ENCODE results near the gene CDK2.
A peak's percentile ranks its signal among the peaks of the same experiment; 100 is the strongest.
"Not testable (repeated sequence)": the region's sequence is repeated elsewhere in the genome, so short reads cannot be mapped to it uniquely, and the experiment has no call there.

CDK2 gene

DNA sequence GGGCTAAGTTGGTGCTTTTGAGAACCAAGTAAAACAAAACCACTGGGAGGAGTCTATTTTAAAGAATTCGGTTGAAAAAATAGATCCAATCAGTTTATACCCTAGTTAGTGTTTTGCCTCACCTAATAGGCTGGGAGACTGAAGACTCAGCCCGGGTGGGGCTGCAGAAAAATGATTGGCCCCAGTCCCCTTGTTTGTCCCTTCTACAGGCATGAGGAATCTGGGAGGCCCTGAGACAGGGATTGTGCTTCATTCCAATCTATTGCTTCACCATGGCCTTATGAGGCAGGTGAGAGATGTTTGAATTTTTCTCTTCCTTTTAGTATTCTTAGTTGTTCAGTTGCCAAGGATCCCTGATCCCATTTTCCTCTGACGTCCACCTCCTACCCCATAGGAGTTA is 5.4 kb downstream of the CDK2 start:
- Histone ChIP-seq H3K4me3 (ENCODE audit: low read length) (no peak overlapping the region), H3K4me1 (ENCODE audit: control insufficient read depth, low read depth, low read length) (peaks cover 8% of the 10 kb centered on the region), H3K9ac (ENCODE audit: low read length) (no peak overlapping the region)

DNA sequence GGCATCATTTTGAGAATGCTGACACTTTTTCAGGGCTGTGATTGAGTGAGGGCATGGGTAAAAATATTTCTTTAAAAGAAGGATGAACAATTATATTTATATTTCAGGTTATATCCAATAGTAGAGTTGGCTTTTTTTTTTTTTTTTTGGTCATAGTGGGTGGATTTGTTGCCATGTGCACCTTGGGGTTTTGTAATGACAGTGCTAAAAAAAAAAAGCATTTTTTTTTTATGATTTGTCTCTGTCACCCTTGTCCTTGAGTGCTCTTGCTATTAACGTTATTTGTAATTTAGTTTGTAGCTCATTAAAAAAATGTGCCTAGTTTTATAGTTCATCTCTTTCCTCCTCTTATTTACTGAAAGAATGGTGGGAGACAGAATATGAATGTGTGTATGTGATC is 5.8 kb downstream of the CDK2 start:
- Histone ChIP-seq H3K9me3 (ENCODE audit: control insufficient read depth, low read depth, low read length) (no peaks in the 10 kb centered on the region), H3K27me3 (ENCODE audit: control insufficient read depth, insufficient read depth, low read length) (no peaks in the 10 kb centered on the region), H3K4me1 (ENCODE audit: control insufficient read depth, low read depth, low read length) (peaks cover 8% of the 10 kb centered on the region), H3K27ac (ENCODE audit: low read length) (no peak overlapping the region), H3K36me3 (ENCODE audit: control insufficient read depth, low read depth, low read length) (peaks cover 28% of the 10 kb centered on the region), H3K9ac (ENCODE audit: low read length) (peak overlapping the region; percentile 21), H3K4me3 (ENCODE audit: low read length) (peak overlapping the region; percentile 59)

More for the DNA sequence above, 5.4 kb downstream of the CDK2 start:
- H3K27me3 ChIP-seq (ENCODE audit: control insufficient read depth, insufficient read depth, low read length) = no peaks in the 10 kb centered on the region
- H3K36me3 ChIP-seq (ENCODE audit: control insufficient read depth, low read depth, low read length) = peaks cover 28% of the 10 kb centered on the region
- no peak overlapping the region for H3K27ac ChIP-seq (ENCODE audit: low read length)
- H3K9me3 ChIP-seq (ENCODE audit: control insufficient read depth, low read depth, low read length) = no peaks in the 10 kb centered on the region

DNA sequence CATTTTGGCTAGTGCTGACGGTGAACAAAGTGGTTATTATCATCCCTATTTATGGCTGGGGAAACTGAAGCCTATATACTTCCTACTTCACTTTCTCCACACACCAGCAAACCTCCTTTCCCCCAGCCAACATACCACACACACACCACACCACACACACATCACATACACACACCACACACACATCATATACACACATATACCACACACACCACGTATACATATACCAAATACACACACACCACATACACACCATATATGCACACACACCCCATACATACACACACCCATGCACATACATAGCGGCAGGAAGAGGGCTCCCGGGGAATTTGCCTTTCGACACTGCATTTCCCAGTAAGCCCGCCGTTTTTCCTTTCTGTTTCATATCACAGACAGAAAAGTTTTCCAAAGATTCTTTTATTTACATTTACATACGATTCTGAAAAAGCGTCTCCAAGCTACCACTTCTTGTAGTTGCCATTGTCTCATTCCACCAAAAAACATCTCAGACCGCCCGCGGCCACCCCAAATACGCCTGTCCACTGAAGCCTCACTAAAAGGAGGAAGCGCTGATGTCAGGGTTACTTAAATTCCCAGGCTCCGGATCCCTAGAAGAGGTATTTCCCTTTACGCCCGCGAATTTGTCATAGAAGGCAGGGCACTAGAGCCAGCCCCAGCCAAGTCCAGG is 6.4 kb downstream of the CDK2 start:
- Histone ChIP-seq H3K9ac (ENCODE audit: low read length) (peak overlapping the region; percentile 21), H3K4me1 (ENCODE audit: control insufficient read depth, low read depth, low read length) (peaks cover 5% of the 10 kb centered on the region), H3K4me3 (ENCODE audit: low read length) (peak overlapping the region; percentile 59), H3K27me3 (ENCODE audit: control insufficient read depth, insufficient read depth, low read length) (no peaks in the 10 kb centered on the region), H3K9me3 (ENCODE audit: control insufficient read depth, low read depth, low read length) (no peaks in the 10 kb centered on the region), H3K27ac (ENCODE audit: low read length) (no peak overlapping the region), H3K36me3 (ENCODE audit: control insufficient read depth, low read depth, low read length) (peaks cover 27% of the 10 kb centered on the region)

DNA sequence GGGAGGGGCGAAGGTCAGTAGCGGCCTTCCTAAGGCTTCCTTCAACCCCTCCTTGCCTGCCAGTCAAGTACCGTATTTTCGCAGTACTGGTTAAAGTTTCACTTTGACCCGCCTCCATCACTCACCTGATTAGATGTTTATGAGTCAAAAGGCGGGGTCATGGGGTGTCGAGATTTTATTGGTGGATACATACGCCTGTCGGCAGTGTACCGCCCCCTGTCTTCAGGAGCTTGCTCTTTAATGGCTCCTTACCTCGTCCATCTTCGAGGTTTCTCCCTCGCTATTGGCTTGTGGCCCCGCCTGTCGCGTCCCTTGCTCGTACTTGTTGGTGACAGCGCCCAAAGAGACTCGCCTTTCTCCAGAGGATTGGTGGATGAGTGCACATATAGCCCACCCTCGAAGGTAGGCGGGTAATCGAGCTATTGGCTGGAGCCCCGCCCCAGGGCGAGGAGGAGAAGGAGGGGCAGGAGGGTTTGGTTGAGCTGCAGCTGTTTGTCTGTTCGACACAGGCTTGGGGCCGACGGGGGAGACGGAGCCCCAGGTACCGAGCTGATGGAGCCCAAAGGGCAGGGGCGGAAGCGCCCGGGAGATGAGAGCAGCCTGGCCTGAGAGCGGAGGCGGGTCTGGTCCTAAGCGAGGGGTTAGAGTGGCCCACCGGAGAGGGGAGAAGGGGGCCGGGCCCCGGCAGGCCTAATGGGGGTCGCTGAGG is 7.1 kb downstream of the CDK2 start, which contains the start of gene RAB5B:
RAB5B (plus strand) TSS at position 480 of the 709 bp plus-strand sequence. CDS start 12,883 bp downstream, outside the sequence.
- H3K4me3 ChIP-seq (ENCODE audit: low read length) = peak within 1 kb of the TSS; percentile 91
- no peaks in the 10 kb centered on the region for H3K9me3 ChIP-seq (ENCODE audit: control insufficient read depth, low read depth, low read length)
- H3K9ac ChIP-seq (ENCODE audit: low read length) = peak within 1 kb of the TSS; percentile 80
- no peaks in the 10 kb centered on the region for H3K27me3 ChIP-seq (ENCODE audit: control insufficient read depth, insufficient read depth, low read length)
- peaks cover 20% of the 10 kb centered on the region for H3K36me3 ChIP-seq (ENCODE audit: control insufficient read depth, low read depth, low read length)
- H3K4me1 ChIP-seq (ENCODE audit: control insufficient read depth, low read depth, low read length) = peaks cover 5% of the 10 kb centered on the region
- peak within 1 kb of the TSS; percentile 10 for H3K27ac ChIP-seq (ENCODE audit: low read length)

DNA sequence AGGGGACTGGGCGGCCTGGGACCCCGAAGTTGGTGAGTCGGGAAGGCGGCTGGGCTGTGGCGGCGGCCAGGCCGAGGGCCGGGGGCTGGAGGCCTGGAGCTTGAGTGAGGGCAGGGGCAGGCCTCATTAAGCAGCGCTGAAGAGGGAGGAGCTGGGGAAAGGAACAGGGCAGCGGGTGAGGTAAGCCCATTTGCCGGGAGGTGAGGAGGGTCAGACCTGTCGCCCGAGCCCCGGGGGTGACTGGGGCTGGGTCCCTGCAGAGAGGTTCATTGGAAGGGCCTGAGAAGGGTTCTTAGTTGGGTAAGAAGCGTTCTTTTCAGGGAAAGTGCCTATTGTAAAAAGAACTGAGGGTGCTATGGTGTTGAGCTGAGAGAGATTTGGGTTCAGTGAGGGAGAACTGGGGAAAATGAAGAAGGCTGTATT is 7.7 kb downstream of the CDK2 start:
- Histone ChIP-seq H3K27ac (ENCODE audit: low read length) (peak overlapping the region; percentile 10), H3K4me3 (ENCODE audit: low read length) (peak overlapping the region; percentile 91), H3K27me3 (ENCODE audit: control insufficient read depth, insufficient read depth, low read length) (no peaks in the 10 kb centered on the region), H3K4me1 (ENCODE audit: control insufficient read depth, low read depth, low read length) (peaks cover 5% of the 10 kb centered on the region), H3K36me3 (ENCODE audit: control insufficient read depth, low read depth, low read length) (peaks cover 19% of the 10 kb centered on the region), H3K9me3 (ENCODE audit: control insufficient read depth, low read depth, low read length) (no peaks in the 10 kb centered on the region), H3K9ac (ENCODE audit: low read length) (peak overlapping the region; percentile 80)

DNA sequence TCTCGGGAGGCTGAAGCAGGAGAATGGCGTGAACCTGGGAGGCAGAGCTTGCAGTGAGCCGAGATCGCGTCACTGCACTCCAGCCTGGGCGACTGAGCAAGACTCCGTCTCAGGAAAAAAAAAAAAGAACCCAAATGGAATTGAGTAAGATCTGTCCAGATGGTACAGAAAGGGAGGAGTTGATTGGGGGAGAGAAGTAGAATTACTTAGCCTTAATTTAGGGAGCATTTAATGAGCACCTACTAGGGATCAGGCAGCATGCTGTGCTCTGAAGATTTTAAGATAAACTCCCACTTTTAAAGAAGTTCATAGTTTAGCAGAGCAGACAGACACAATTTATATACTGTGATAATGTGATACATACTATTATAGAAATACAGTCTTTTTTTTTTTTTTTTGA is 11.8 kb downstream of the CDK2 start:
- no peaks in the 10 kb centered on the region for H3K9me3 ChIP-seq (ENCODE audit: control insufficient read depth, low read depth, low read length)
- peaks cover 12% of the 10 kb centered on the region for H3K36me3 ChIP-seq (ENCODE audit: control insufficient read depth, low read depth, low read length)
- H3K9ac ChIP-seq (ENCODE audit: low read length) = no peak overlapping the region
- no peak overlapping the region for H3K4me3 ChIP-seq (ENCODE audit: low read length)
- no peak overlapping the region for H3K27ac ChIP-seq (ENCODE audit: low read length)
- no peaks in the 10 kb centered on the region for H3K27me3 ChIP-seq (ENCODE audit: control insufficient read depth, insufficient read depth, low read length)
- H3K4me1 ChIP-seq (ENCODE audit: control insufficient read depth, low read depth, low read length) = no peaks in the 10 kb centered on the region

DNA sequence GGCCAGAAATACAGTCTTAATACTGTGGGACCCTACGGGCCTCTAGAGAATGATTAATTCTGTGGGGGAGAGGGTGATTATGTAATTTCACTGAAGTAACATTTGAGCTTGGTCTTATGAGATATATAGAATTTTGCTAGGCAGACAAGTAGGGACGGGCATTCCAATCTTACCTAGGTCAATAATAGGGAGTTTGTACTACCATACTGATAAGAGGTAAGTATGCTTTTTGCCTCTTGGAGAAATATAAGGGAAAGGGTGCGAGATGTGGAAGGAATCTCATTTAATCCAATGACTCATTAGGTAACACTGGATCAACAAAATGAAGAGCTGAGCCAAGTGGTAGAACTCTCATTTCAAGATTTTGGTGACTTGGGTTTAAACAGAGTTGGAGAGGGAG is 12.4 kb downstream of the CDK2 start:
- Histone ChIP-seq H3K36me3 (ENCODE audit: control insufficient read depth, low read depth, low read length) (peaks cover 12% of the 10 kb centered on the region), H3K4me3 (ENCODE audit: low read length) (no peak overlapping the region), H3K4me1 (ENCODE audit: control insufficient read depth, low read depth, low read length) (no peaks in the 10 kb centered on the region), H3K9me3 (ENCODE audit: control insufficient read depth, low read depth, low read length) (no peaks in the 10 kb centered on the region), H3K27ac (ENCODE audit: low read length) (no peak overlapping the region), H3K9ac (ENCODE audit: low read length) (no peak overlapping the region), H3K27me3 (ENCODE audit: control insufficient read depth, insufficient read depth, low read length) (no peaks in the 10 kb centered on the region)

DNA sequence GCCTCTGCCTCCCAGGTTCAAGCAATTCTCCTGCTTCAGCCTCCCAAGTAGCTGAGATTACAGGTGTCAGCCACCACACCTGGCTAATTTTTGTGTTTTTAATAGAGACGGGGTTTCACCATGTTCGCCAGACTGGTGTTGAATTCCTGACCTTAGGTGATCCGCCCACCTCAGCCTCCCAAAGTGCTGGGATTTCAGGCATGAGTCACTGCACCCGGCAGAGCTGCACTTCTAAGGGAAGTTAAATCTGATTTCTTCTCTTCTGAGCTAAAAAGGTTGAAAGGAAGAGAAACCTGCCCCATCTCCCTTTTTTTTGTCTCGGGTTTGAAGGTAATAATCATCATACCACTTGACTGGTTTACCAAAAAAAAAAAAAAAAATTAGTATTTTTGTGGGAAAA is 15.3 kb downstream of the CDK2 start:
- H3K27me3 ChIP-seq (ENCODE audit: control insufficient read depth, insufficient read depth, low read length); H3K9ac ChIP-seq (ENCODE audit: low read length); H3K9me3 ChIP-seq (ENCODE audit: control insufficient read depth, low read depth, low read length); H3K4me3 ChIP-seq (ENCODE audit: low read length); H3K4me1 ChIP-seq (ENCODE audit: control insufficient read depth, low read depth, low read length); H3K27ac ChIP-seq (ENCODE audit: low read length): not testable (repeated sequence)
- H3K36me3 ChIP-seq (ENCODE audit: control insufficient read depth, low read depth, low read length) = peaks cover 16% of the 10 kb centered on the region

DNA sequence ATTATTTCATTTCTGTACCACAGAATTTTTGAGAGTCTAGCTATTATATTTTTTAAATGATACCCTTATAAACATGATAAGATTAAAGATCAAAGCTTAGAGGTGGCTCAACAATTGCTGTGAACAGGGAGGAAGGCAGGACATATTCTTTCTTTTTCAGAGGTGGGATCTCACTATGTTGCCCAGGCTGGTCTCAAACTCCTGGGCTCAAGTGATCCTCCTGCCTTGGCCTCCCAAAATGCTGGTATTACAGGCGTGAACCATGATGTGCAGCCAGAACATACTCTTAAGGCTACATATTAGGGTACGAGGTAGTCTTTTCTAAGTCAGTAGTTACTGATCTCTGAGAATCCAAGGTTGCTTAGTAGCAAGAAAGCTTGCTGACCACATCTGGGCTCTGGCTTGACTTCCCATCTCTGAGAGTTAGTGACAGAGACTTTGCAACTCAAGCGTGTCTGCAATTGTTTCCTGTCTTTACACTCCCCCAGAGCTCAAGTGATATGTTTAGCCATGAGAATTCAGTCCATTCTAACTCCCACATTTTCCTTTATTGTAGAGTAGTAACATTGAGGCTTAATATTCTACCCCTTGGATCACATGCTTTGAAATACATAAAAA is 15.8 kb downstream of the CDK2 start:
- no peak overlapping the region for H3K9ac ChIP-seq (ENCODE audit: low read length)
- H3K27ac ChIP-seq (ENCODE audit: low read length) = no peak overlapping the region
- no peaks in the 10 kb centered on the region for H3K4me1 ChIP-seq (ENCODE audit: control insufficient read depth, low read depth, low read length)
- H3K4me3 ChIP-seq (ENCODE audit: low read length) = no peak overlapping the region
- peaks cover 16% of the 10 kb centered on the region for H3K36me3 ChIP-seq (ENCODE audit: control insufficient read depth, low read depth, low read length)
- no peaks in the 10 kb centered on the region for H3K27me3 ChIP-seq (ENCODE audit: control insufficient read depth, insufficient read depth, low read length)
- H3K9me3 ChIP-seq (ENCODE audit: control insufficient read depth, low read depth, low read length) = no peaks in the 10 kb centered on the region

DNA sequence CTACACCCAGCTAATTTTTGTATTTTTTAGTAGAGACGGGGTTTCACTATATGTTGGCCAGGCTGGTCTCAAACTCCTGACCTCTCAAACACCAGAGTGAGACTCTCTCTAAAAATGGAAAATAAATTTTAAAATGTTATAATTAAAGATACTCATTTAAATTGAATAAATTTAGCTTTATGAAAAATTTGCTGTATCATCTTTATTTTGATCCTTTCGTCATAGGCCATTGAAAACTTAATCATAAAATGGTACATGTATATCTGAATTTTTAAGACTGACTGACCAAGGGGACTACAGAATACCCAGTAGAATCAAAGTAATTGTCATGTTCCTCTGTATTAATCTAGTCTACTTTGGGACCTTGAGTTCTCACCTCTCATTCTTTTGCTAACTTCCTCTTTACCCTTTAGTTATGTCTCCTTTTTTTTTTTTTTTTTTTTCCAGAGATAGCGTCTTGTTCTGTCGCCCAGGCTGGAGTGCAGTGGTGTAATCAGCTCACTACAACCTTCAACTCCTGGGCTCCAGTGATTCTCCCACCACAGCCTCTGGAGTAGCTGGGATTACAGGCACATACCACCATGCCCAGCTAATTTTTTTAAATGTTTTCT is 16.7 kb downstream of the CDK2 start:
- Histone ChIP-seq H3K9me3 (ENCODE audit: control insufficient read depth, low read depth, low read length) (no peaks in the 10 kb centered on the region), H3K27me3 (ENCODE audit: control insufficient read depth, insufficient read depth, low read length) (no peaks in the 10 kb centered on the region), H3K27ac (ENCODE audit: low read length) (no peak overlapping the region), H3K36me3 (ENCODE audit: control insufficient read depth, low read depth, low read length) (peaks cover 16% of the 10 kb centered on the region), H3K4me3 (ENCODE audit: low read length) (no peak overlapping the region), H3K4me1 (ENCODE audit: control insufficient read depth, low read depth, low read length) (no peaks in the 10 kb centered on the region), H3K9ac (ENCODE audit: low read length) (no peak overlapping the region)

DNA sequence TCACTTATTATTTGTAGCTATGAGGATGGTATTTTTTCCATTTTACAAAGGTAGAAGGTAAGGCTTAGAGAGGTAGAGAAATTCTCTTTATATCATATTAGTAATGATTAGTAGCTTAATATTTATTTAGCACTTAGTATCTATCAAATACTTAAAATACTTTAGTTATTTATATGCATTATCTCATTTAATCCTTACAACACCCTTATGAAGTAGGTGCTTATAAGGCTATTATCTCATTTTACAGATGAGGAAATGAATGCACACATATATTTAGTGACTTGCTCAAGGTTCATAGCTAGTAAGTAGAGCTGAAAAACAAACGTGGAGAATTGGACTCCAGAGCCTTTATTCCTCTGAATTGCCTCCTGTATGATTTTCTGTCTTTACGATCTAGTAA is 18.2 kb downstream of the CDK2 start:
- Histone ChIP-seq H3K9me3 (ENCODE audit: control insufficient read depth, low read depth, low read length) (no peaks in the 10 kb centered on the region), H3K9ac (ENCODE audit: low read length) (no peak overlapping the region), H3K4me1 (ENCODE audit: control insufficient read depth, low read depth, low read length) (no peaks in the 10 kb centered on the region), H3K4me3 (ENCODE audit: low read length) (no peak overlapping the region), H3K27me3 (ENCODE audit: control insufficient read depth, insufficient read depth, low read length) (no peaks in the 10 kb centered on the region), H3K27ac (ENCODE audit: low read length) (no peak overlapping the region), H3K36me3 (ENCODE audit: control insufficient read depth, low read depth, low read length) (peaks cover 14% of the 10 kb centered on the region)

All from iPS-18a (cell line).